ENCODE data around the gene HTR2B. TPM values are rescaled to one million over a fixed set of nuclear protein-coding genes. Genes with fewer than 3 reads are reported as not detected.
A peak's percentile ranks its signal among the peaks of the same experiment; 100 is the strongest.

Gene HTR2B
- total RNA-seq, 1 donor from 2014 or later: not detected

DNA sequence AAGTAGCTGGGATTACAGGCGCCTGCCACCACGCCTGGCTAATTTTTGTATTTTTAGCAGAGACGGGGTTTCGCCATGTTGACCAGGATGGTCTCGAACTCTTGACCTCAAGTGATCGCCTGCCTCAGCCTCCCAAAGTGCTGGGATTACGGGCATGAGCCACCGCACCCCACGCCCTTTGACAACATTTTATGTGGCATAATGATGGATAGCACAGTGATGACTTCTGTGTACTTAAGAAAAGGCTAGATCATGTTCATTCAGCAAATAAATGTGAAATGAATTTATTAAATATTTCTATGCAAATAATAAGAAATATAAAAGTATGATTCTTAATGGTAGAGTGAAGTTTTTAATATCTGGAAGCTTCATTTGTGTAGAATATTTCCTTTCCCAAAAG lies 2.6 kb upstream of the HTR2B start:
- Mint-ChIP-seq H3K27me3 (no peaks in the 10 kb centered on the region), H3K27ac (no peak overlapping the region), H3K36me3 (peaks cover 4% of the 10 kb centered on the region), H3K4me3 (no peak overlapping the region), H3K4me1 (ENCODE audit: unreplicated experiment) (peaks cover 31% of the 10 kb centered on the region), H3K9me3 (no peaks in the 10 kb centered on the region)
- TF ChIP-seq, protein P1, sequence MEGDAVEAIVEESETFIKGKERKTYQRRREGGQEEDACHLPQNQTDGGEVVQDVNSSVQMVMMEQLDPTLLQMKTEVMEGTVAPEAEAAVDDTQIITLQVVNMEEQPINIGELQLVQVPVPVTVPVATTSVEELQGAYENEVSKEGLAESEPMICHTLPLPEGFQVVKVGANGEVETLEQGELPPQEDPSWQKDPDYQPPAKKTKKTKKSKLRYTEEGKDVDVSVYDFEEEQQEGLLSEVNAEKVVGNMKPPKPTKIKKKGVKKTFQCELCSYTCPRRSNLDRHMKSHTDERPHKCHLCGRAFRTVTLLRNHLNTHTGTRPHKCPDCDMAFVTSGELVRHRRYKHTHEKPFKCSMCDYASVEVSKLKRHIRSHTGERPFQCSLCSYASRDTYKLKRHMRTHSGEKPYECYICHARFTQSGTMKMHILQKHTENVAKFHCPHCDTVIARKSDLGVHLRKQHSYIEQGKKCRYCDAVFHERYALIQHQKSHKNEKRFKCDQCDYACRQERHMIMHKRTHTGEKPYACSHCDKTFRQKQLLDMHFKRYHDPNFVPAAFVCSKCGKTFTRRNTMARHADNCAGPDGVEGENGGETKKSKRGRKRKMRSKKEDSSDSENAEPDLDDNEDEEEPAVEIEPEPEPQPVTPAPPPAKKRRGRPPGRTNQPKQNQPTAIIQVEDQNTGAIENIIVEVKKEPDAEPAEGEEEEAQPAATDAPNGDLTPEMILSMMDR (conservative IDR thresholded peaks at IDR 0.05): no peak
- DNase-seq (ENCODE audit: extremely low spot score, unreplicated experiment): no peak

DNA sequence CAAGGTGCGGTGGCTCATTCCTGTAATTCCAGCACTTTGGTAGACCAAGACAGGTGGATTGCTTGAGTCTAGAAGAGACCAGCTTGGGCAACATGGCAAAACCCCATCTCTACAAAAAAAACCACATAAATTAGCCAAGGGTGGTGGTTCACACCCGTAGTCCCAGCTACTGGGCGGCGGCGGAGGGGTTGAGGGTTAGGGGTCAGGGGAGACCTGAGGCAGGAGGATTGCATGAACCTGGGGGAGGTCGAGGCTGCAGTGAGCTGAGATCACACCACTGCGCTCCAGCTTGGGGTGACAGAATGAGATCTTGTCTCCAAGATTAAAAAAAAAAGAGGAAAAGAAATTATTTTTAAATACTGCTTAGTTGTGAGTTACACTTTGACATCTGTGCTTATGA lies 1.3 kb upstream of the HTR2B start:
- no peak for DNase-seq (ENCODE audit: extremely low spot score, unreplicated experiment)
- peaks cover 4% of the 10 kb centered on the region for H3K36me3 Mint-ChIP-seq
- H3K27ac Mint-ChIP-seq: no peak overlapping the region
- no peaks in the 10 kb centered on the region for H3K27me3 Mint-ChIP-seq
- peaks cover 28% of the 10 kb centered on the region for H3K4me1 Mint-ChIP-seq (ENCODE audit: unreplicated experiment)
- no peaks in the 10 kb centered on the region for H3K9me3 Mint-ChIP-seq
- H3K4me3 Mint-ChIP-seq: no peak overlapping the region
- TF ChIP-seq, protein P1 (conservative IDR thresholded peaks at IDR 0.05): no peak

DNA sequence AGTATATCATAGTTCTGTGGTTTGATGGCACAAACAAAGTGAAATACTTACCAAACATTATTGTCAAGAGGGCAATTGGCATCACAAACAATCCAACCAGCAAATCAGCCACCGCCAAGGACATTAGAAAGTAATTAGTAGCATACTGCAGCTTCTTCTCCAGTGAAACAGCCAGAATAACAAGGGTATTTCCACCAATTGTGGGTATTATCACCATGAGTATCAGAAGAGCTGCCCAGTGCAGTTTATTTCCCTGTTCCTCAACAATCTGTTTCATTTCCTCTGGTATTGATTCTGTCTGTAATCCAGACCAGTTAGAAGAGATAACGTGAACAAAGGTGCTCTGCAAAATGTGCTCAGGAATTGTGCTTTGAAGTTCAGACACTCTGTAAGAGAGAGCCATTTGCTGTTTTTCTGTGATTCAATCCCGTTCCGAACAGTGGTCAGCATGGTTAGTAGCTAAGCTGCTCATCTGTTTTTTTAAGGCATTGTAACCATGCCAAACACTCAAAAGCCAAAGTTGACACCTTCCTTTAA lies 1.4 kb downstream of the HTR2B start:
- H3K27me3 Mint-ChIP-seq: no peaks in the 10 kb centered on the region
- H3K27ac Mint-ChIP-seq: peak overlapping the region; percentile 9
- H3K4me3 Mint-ChIP-seq: no peak overlapping the region
- DNase-seq (ENCODE audit: extremely low spot score, unreplicated experiment): no peak
- no peaks in the 10 kb centered on the region for H3K9me3 Mint-ChIP-seq
- H3K36me3 Mint-ChIP-seq: peaks cover 4% of the 10 kb centered on the region
- TF ChIP-seq, protein P1 (conservative IDR thresholded peaks at IDR 0.05): no peak
- peaks cover 25% of the 10 kb centered on the region for H3K4me1 Mint-ChIP-seq (ENCODE audit: unreplicated experiment)

- H3K36me3 Mint-ChIP-seq: peaks cover 1% of the 10 kb centered on the region
- TF ChIP-seq, protein P1 (conservative IDR thresholded peaks at IDR 0.05): no peak
- H3K9me3 Mint-ChIP-seq: no peaks in the 10 kb centered on the region
- no peak overlapping the region for H3K4me3 Mint-ChIP-seq
- H3K27me3 Mint-ChIP-seq: no peaks in the 10 kb centered on the region
- DNase-seq (ENCODE audit: extremely low spot score, unreplicated experiment): no peak
- H3K27ac Mint-ChIP-seq: no peak overlapping the region
- H3K4me1 Mint-ChIP-seq (ENCODE audit: unreplicated experiment): peaks cover 12% of the 10 kb centered on the region
Measured at GRCh38 chr2:231118614-231118942, 6.3 kb downstream of the HTR2B start.

GRCh38 chr2:231117922-231118613 lies 6.8 kb downstream of the HTR2B start:
- H3K4me1 Mint-ChIP-seq (ENCODE audit: unreplicated experiment): peaks cover 7% of the 10 kb centered on the region
- no peak for DNase-seq (ENCODE audit: extremely low spot score, unreplicated experiment)
- no peaks in the 10 kb centered on the region for H3K9me3 Mint-ChIP-seq
- TF ChIP-seq, protein P1 (conservative IDR thresholded peaks at IDR 0.05): no peak
- H3K27me3 Mint-ChIP-seq: no peaks in the 10 kb centered on the region
- H3K36me3 Mint-ChIP-seq: peaks cover 5% of the 10 kb centered on the region
- no peak overlapping the region for H3K27ac Mint-ChIP-seq
- H3K4me3 Mint-ChIP-seq: no peak overlapping the region

Measured in type B pancreatic cell (in vitro differentiated cells).